Left lobe of liver (tissue), 2 donors: ENCODE measurements around the gene B3GNT8. TPM values are rescaled to one million over a fixed set of nuclear protein-coding genes. Genes with fewer than 3 reads are reported as not detected.
"Not testable (repeated sequence)": the region's sequence is repeated elsewhere in the genome, so short reads cannot be mapped to it uniquely, and the experiment has no call there.

Experiments used
- ATAC-seq: fragments of 200-7000 bp; cut with Tn5 transposase; one replicate; pipeline ENCODE4 v1.9.1; 2020; ENCODE audit warnings: mild to moderate bottlenecking, moderate library complexity
- DNase-seq: peaks from one replicate; pipeline ENCODE4 v3.0.0-alpha.2; 2020; ENCODE audit warnings: low spot score
- total RNA-seq: library from RNA; stranded (reverse); gene quantifications from one replicate; pipeline ENCODE4 v1.2.1, GENCODE V29; 2021
- donor health status: DM: no; HTN: no; CAD: no; lungs with moderate emphysema.
- donor health status: DM: no; HTN: yes; CAD: no.

B3GNT8 gene
- 0.65 TPM for total RNA-seq

- ATAC-seq (peak; percentile 35), DNase-seq (no peak)
These were observed at the start of gene B3GNT8 for GRCh38 chr19:41426952-41427646. TSS of gene B3GNT8 (minus strand) at chr19:41427374. CDS start at chr19:41426778, 596 bp downstream.

DNA sequence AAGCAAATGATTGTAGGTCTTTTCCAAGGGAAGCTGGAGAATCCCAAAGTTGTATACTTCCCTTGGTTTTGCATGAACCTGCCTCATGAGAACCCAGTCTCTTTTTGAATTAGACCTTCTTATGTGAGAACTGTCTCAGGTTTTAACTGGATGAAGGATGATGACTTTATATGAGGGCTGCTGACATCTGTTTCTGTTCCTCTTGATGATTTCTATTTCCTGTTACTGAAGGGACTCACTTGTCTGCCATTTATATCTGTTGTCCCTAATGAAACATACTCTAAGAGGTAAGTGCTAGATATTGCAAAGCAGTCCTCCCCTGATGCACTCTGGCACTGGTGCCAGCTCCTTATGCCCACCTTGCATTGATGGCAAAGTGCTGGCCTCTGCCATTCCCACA lies 49.4 kb upstream of the B3GNT8 start:
- no peak for DNase-seq
- no peak for ATAC-seq

DNA sequence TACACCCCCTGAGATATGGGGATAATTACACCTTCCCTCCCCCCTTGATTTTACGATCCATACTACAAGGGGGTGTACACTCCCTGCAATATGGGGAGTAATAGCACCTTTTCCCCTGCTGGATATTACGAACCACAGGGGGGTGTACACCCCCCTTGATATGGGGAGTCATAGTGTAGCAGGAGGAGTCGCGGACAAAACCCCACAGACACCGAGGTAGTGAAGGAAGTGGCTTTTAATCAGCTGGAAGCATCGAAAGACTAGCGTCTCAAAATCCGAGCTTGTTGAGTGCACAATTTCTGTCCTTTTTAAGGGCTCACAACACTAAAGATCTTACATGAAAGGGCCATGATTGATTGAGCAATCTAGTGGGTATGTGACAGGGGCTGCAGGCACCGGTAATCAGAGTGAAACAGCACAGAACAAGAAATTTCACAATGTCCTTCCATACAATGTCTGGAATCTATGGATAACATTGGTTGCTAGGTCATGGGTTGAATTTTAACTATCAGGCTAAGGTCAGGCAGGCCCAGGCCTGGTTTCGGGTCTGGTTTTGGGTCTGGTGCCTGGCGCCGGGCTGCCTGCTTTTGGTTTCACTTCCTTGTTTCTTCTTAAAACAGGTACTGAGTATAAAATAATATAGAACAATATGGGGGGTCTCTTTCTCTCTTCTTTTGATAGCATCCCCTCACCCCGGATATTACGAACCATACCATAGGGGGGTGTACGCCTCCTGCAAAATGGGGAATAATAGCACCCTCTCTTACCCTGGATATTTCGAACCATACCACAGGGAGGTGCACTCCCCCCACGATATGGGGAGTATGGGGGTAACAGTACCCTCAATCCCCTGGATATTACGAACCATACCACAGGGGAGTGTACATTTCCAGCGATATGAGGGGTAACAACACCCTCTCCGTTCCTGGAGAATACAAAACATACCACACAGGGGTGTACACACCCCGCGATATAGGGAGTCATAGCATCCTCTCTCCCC lies 36.4 kb upstream of the B3GNT8 start:
- not testable (repeated sequence) for DNase-seq, ATAC-seq

DNA sequence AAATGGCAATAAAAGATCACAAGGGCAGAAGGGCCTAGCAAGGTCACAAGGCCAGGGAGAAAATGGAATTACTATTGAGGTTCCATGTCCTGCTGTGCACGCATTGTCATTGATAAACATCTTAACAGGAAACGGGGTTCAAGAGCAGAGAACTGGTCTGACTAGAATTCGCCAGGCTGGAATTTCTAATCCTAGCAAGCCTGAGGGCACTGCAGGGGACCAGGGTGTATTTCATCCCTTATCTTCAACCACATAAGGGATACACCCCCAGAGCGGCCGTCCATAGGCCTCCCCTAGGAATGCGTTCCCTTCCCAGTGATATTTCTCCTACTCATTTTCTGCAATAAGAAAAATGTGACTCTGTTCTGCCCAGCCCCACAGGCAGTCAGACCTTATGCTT lies 35.3 kb upstream of the B3GNT8 start:
- DNase-seq (no peak), ATAC-seq (no peak)

DNA sequence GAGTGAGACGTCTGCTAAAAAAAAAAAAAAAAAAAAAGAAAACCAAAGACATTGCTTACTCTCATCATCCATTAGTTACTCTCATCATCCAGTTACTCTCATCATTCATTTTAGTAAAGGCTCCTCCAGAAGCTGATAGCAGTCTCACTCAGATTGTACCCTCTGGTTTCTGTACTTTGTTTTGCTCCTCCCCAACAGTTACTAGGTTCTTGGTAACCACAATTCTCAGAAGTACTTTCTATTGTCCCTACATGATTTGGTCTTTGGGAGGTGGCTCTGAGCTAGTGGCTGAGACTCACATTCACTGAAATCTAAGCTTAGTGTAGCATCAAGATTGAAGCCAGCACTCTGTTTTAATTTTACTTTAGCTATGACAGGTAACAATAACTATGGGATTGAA lies 30.1 kb upstream of the B3GNT8 start:
- no peak for ATAC-seq

DNA sequence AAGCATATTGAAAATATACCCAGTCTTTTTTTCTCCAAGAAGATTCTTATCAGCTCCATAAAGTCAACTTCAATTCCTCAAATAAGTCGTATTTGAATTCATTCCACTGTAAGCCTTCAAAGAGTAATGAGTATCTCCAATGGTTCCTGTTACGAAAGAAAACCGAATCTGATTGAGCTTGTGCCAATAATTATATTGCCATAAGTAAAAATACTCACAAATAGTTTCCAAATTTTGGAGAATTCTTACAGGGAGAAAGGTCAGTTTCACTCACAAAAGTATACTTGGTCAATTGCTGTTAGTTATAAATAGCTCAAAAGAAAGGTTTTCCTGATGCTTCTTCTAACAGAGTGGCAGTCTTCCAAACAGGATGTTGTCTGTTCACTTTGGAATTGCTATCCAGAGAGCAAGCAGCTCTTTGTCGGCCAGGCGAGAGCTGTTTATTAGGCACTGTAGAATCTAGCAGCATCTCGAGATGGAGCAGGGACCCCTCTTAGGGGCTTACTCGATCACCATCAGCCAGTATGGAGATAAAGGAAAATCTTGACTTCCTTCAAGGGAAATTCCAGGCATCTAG lies 29.3 kb upstream of the B3GNT8 start:
- no peak for DNase-seq
- ATAC-seq, result peak; percentile 29

More for the DNA sequence above, 30.1 kb upstream of the B3GNT8 start:
- no peak for DNase-seq

- ATAC-seq, result no peak
- DNase-seq, result no peak
These were observed 28.8 kb upstream of the B3GNT8 start for GRCh38 chr19:41455936-41456335.

DNA sequence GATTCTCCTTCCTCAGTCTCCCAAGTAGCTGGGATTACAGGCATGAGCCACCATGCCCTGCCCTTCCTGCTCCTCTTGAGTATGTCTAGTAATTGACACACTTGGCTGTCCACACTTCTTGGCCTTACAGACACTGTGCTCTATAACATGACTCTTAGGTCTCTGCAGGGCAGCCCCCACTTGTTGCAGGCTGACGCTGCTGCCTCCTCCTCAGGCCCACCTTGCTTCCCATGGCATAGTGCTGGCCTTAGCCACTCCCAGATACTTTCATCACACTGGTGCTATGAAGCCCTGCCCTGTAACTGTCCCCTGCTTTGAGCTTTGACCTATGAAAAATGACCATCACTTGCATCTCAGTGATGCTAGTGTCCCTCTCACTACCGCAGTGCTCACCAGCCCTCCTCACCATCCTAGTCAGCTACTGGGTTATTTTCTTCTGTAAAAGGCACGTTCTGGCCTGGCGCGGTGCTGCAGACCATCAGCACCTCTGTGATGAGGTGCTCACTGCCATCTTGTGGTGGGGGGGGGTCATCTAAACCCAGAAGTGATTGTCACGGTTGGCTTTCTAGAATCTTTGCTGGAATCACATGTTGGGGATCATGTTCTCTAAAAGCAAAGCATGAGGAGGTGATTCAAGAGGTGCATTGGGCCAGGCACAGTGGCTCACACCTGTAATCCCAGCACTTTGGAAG lies 25.6 kb upstream of the B3GNT8 start:
- DNase-seq (no peak), ATAC-seq (no peak)

- ATAC-seq, result no peak
These were observed 22.6 kb upstream of the B3GNT8 start for GRCh38 chr19:41449865-41450178.

GRCh38 chr19:41449079-41449864 lies 22.1 kb upstream of the B3GNT8 start:
- DNase-seq (peak; percentile 70), ATAC-seq (peak; percentile 99)

More at GRCh38 chr19:41449865-41450178, 22.6 kb upstream of the B3GNT8 start:
- DNase-seq, result peak; percentile 23

GRCh38 chr19:41447732-41448332 lies 20.7 kb upstream of the B3GNT8 start:
- no peak for ATAC-seq
- DNase-seq, result no peak

- DNase-seq, result peak; percentile 23
These were observed 18.4 kb upstream of the B3GNT8 start for GRCh38 chr19:41445575-41445974.

DNA sequence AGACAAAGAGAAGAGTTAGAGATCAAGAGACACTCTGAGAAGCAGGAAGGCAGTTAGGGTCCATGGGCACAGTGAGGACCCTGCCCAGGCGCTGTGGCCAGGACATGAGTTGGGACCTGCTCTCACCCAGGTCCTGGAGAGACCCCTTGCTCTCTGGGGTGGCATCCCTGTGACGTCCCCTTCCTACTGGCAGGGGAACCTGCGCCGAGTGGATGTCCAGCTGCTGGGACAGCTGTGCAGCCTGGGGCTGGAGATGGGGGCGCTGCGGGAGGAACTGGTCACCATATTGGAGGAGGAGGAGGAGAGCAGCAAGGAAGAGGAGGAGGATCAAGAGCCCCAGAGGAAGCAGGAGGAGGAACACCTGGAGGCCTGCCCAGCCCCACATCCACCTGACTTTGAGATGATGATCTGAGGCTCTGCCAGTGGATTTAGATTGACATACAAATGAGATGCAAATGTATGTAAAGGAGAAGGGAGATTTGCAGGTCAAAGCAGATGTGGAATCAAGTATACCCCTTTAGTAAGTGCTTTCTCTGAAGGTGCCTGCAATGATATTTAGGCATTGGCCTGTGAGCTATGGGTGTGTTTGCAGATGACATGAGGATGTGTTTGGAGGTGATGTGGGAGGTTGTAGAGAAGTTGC lies 16.8 kb upstream of the B3GNT8 start:
- DNase-seq, result peak; percentile 38
- no peak for ATAC-seq

More at GRCh38 chr19:41445575-41445974, 18.4 kb upstream of the B3GNT8 start:
- ATAC-seq, result no peak

DNA sequence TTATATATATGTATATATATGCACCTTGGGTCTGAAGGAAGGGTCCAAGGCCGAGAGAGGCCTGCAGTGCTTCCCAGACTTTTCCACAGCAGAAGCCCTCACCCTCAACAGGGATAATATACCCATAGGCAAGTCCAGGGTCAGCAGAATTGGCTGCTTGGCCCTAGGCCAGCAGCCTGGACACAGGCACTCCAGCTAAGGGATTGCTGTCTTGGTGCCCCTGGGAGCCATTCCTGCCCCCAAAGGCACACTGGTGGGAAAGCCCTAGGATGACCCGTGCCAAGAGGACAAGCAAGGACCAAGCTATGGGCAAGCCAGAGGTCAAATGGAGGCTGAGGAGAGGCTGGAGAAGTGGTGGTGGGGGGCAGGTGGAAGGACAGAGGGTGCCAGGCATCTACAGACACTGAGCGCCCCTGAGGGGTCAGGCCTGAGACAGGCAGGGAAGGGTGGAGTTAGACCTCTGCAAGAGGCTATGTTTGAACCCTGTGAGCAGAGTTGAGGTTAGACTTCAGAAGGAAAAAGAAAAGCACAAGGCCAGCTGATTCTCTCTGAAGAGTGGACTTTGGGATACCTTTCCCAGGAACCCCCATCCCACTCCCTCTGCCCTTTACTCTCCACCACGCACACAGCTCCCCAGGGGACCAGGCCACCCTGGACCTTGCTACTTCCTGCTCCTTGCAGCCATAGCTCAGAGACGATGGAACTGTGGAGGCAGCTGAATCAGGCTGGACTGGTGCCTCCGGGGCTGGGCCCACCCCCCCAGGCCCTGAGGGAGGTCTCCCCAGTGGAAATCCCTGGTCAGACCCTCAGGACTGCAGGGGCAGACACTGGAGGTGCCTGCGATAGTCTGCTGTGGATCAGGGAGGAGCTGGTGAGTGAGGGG lies 15.5 kb upstream of the B3GNT8 start, which contains the start of gene ERICH4:
Gene ERICH4, plus strand, starts transcription at position 684 of the 883 bp plus-strand sequence. Its CDS starts 14 bp downstream, at position 698.
- peak; percentile 36 for DNase-seq
- no peak for ATAC-seq

DNA sequence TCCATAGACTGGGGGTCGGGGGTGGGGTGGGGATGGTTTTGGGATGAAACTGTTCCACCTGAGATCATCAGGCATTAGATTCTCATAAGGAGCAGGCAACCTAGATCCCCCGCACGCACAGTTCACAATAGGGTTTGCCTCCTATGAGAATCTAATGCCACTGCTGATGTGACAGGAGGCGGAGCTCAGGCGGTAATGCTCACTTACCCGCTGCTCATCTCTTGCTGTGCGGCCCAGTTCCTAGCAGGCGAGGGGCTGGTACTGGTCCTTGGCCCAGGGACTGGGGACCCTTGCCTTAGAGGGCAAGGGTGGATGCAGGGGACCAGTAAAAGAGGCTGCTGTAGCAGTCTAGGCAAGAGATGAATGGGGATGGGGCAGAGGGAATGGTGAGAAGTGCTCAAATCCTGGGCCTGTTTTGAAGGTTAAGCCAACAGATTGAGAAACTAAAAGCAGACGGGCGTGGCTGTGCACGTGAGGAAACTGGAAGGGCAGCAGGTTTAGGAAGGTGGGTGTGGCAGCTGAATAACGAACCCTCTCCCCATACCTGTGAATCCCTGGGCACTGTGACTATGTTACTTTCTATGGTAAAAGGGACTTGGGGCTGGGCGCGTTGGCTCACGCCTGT lies 14.3 kb upstream of the B3GNT8 start:
- no peak for ATAC-seq
- peak; percentile 37 for DNase-seq

GRCh38 chr19:41439441-41440222 lies 12.5 kb upstream of the B3GNT8 start, which contains the start of gene DMAC2:
TSS of gene DMAC2 (minus strand) at chr19:41439912. CDS start at chr19:41439899, 13 bp downstream.
- ATAC-seq, result peak; percentile 96

More at GRCh38 chr19:41439441-41440222, 12.5 kb upstream of the B3GNT8 start, which contains the start of gene DMAC2:
- peak; percentile 95 for DNase-seq
